Measurements from ENCODE around the gene HDHD2. TPM values are rescaled to one million over a fixed set of nuclear protein-coding genes. Genes with fewer than 3 reads are reported as not detected.

HDHD2 gene
- total and polyA plus RNA-seq, 2 of the 13 experiments (the other 11 are each of a cell fraction or from before 2014, with no cell fraction given): 10.2 to 34.7 TPM

GRCh38 chr18:47175898-47176575 is 25.7 kb upstream of the HDHD2 start, which contains the start of gene IER3IP1 (continued):
- TF ChIP-seq THAP7 (CRISPR knock-in tag; IDR thresholded peaks at IDR 0.05): 0 out of 2 replicates have a peak, but pooled peaks have one; percentile 70
- TF ChIP-seq ZNF720 (CRISPR knock-in tag; IDR thresholded peaks at IDR 0.05): no peak
- TF ChIP-seq ZNF44 (CRISPR knock-in tag; IDR thresholded peaks at IDR 0.05): 0 out of 2 replicates have a peak, but pooled peaks have one; percentile 39
- peak; percentile 76; the same call in 1 of the 2 replicates for TF ChIP-seq ZNF766 (CRISPR knock-in tag; IDR thresholded peaks at IDR 0.05; ENCODE audit: borderline replicate concordance)
- peak; percentile 76; the same call in 1 of the 2 replicates for TF ChIP-seq ARHGAP35 (CRISPR knock-in tag; IDR thresholded peaks at IDR 0.05; ENCODE audit: borderline replicate concordance)
- peak; percentile 58 for TF ChIP-seq ARID5B (CRISPR knock-in tag; IDR thresholded peaks at IDR 0.05)
- 0 out of 2 replicates have a peak, but pooled peaks have one; percentile 31 for TF ChIP-seq HDAC2 (CRISPR knock-in tag; IDR thresholded peaks at IDR 0.05)
- no peak for TF ChIP-seq SSRP1 (CRISPR knock-in tag; IDR thresholded peaks at IDR 0.05)
- no peak for TF ChIP-seq ZKSCAN5 (CRISPR knock-in tag; IDR thresholded peaks at IDR 0.05)
- peak; percentile 98 for TF ChIP-seq PHF8 (CRISPR knock-in tag; IDR thresholded peaks at IDR 0.05)
- peak; percentile 31; the same call in 1 of the 2 replicates for TF ChIP-seq ZNF605 (CRISPR knock-in tag; IDR thresholded peaks at IDR 0.05)
- no peak for TF ChIP-seq NCOA5 (CRISPR knock-in tag; IDR thresholded peaks at IDR 0.05)
- TF ChIP-seq ZNF747 (CRISPR knock-in tag; IDR thresholded peaks at IDR 0.05; ENCODE audit: borderline replicate concordance): 0 out of 2 replicates have a peak, but pooled peaks have one; percentile 59
- TF ChIP-seq ZNF572 (CRISPR knock-in tag; IDR thresholded peaks at IDR 0.05): no peak; the same call in 1 of the 2 replicates
- no peak for TF ChIP-seq ZNF597 (CRISPR knock-in tag; IDR thresholded peaks at IDR 0.05)
- no peak for TF ChIP-seq HNRNPL (IDR thresholded peaks at IDR 0.05; ENCODE audit: low read depth, low read length)
- TF ChIP-seq ZBTB7B (CRISPR knock-in tag; IDR thresholded peaks at IDR 0.05): no peak; the same call in 1 of the 2 replicates
- TF ChIP-seq ONECUT2 (CRISPR knock-in tag; IDR thresholded peaks at IDR 0.05): no peak
- TF ChIP-seq CERS6 (CRISPR knock-in tag; IDR thresholded peaks at IDR 0.05): no peak
- peak; percentile 59; the same call in 1 of the 2 replicates for TF ChIP-seq HIVEP1 (CRISPR knock-in tag; IDR thresholded peaks at IDR 0.05)
- peak; percentile 65; the same call in 1 of the 2 replicates for TF ChIP-seq ZNF343 (CRISPR knock-in tag; IDR thresholded peaks at IDR 0.05)
- TF ChIP-seq ZNF564 (CRISPR knock-in tag; IDR thresholded peaks at IDR 0.05): no peak
- peak in 1 of 2 experiments; percentile 32; a peak in 1 of 4 replicates for TF ChIP-seq KLF16 (CRISPR knock-in tag; IDR thresholded peaks at IDR 0.05)
- peak; percentile 29; the same call in 1 of the 2 replicates for TF ChIP-seq KDM1A (CRISPR knock-in tag; IDR thresholded peaks at IDR 0.05)
